OCI-LY1 (cell line): ENCODE measurements around the gene CYGB.

Experiments used
- H2AFZ ChIP-seq: fragments of 200-600 bp; sonication (generic), shearing (Covaris generic); 2 replicates; pipeline ENCODE4 v1.6.0; 2014; ENCODE audit warnings: antibody characterized with exemption, mild to moderate bottlenecking, low read length
- H3F3A ChIP-seq: fragments of 200-600 bp; sonication (generic), shearing (Covaris generic); 2 replicates; pipeline ENCODE4 v1.6.0; 2014; ENCODE audit warnings: mild to moderate bottlenecking, antibody characterized with exemption, low read length, moderate library complexity; ENCODE audit not compliant: insufficient read depth
- H3K27ac ChIP-seq: fragments of 200-600 bp; sonication (generic); 2 replicates; pipeline ENCODE4 v1.5.1; 2014; ENCODE audit warnings: low read length, mixed run types, mild to moderate bottlenecking, low read depth; ENCODE audit not compliant: poor library complexity, severe bottlenecking
- H3K27me3 ChIP-seq: fragments of 200-600 bp; sonication (generic); 2 replicates; pipeline ENCODE4 v1.6.0; 2014; ENCODE audit warnings: antibody characterized with exemption, mild to moderate bottlenecking, low read length, moderate library complexity; ENCODE audit not compliant: insufficient read depth
- H3K36me3 ChIP-seq: fragments of 200-600 bp; sonication (generic); 2 replicates; pipeline ENCODE4 v1.6.1; 2014; ENCODE audit warnings: mild to moderate bottlenecking, antibody characterized with exemption, low read length, moderate library complexity, mixed read lengths; ENCODE audit not compliant: insufficient read depth
- H3K4me1 ChIP-seq: fragments of 200-600 bp; sonication (generic); 2 replicates; pipeline ENCODE4 v1.5.1; 2014; ENCODE audit warnings: mild to moderate bottlenecking, low read length, moderate library complexity; ENCODE audit not compliant: insufficient read depth, severe bottlenecking
- H3K4me2 ChIP-seq: fragments of 200-600 bp; sonication (generic), shearing (Covaris generic); 2 replicates; pipeline ENCODE4 v1.6.1; 2014; ENCODE audit warnings: low read length
- H3K4me3 ChIP-seq: fragments of 200-600 bp; sonication (generic); 2 replicates; pipeline ENCODE4 v1.5.1; 2014; ENCODE audit warnings: low read length, low read depth, mild to moderate bottlenecking, mixed read lengths; ENCODE audit not compliant: poor library complexity, severe bottlenecking
- H3K79me2 ChIP-seq: fragments of 200-600 bp; shearing (Covaris generic); 2 replicates; pipeline ENCODE4 v1.6.1; 2016; ENCODE audit warnings: mixed run types, low read length, mixed read lengths; ENCODE audit not compliant: insufficient read depth
- H3K9ac ChIP-seq: fragments of 200-600 bp; sonication (generic), shearing (Covaris generic); 2 replicates; pipeline ENCODE4 v1.6.1; 2014; ENCODE audit warnings: mild to moderate bottlenecking, low read length, mixed read lengths
- H3K9me2 ChIP-seq: fragments of 200-600 bp; sonication (generic), shearing (Covaris generic); 2 replicates; pipeline ENCODE4 v1.6.1; 2014; ENCODE audit warnings: low read depth, mild to moderate bottlenecking, low read length, mixed read lengths
- H3K9me3 ChIP-seq: fragments of 200-600 bp; shearing (Covaris generic); 2 replicates; pipeline ENCODE4 v1.6.1; 2014; ENCODE audit warnings: low read length, mixed read lengths
- H4K20me1 ChIP-seq: fragments of 200-600 bp; sonication (generic), shearing (Covaris generic); 2 replicates; pipeline ENCODE4 v1.6.0; 2016; ENCODE audit warnings: mild to moderate bottlenecking, low read length; ENCODE audit not compliant: insufficient read depth
- CTCF ChIP-seq: fragments of 200-600 bp; sonication (generic), shearing (Covaris generic); IDR thresholded peaks from 2 replicates; pipeline ENCODE4 v1.5.1; 2017; ENCODE audit warnings: mild to moderate bottlenecking, antibody characterized with exemption, low read length, moderate library complexity, mixed read lengths
- EZH2 ChIP-seq: fragments of 200-600 bp; sonication (generic), shearing (Covaris generic); IDR thresholded peaks from 2 replicates; pipeline ENCODE4 v1.8.0; 2017; ENCODE audit warnings: borderline replicate concordance, mixed run types, mild to moderate bottlenecking, antibody characterized with exemption, low read length, moderate library complexity, mixed read lengths

The CYGB gene

DNA sequence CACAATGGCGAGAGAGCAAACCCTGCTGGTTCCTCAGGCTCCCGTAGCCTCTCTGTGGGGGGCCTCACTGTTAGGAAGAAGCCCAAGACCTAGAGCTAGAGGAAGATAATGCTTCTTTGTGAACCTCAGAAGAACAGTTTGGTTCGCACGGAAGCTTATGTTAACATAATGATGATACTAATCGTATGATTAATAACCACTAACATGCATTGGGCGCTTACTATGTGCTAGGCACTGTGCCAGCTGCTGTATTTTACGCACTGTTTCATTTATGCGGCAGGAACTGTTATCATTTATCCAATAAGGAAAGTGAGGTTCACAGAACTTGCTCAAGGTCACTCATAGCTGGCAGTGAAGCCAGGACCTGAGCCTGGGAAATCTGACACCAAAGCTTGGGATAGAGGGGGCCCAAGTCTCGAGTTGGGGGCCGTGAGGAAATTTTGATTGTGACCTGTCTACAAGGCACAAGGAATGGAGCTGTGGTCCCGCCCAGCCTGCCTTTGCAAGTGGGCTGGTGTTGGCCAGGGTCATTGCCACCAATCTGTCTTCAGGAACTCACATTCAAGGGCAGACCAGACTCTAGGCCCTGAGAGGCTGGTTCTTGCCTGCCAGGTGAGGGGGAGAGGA lies 9.2 kb upstream of the CYGB start:
- no peak overlapping the region for H3K4me2 ChIP-seq
- H3K4me1 ChIP-seq = no peaks in the 10 kb centered on the region
- H3K27me3 ChIP-seq = peaks cover 5% of the 10 kb centered on the region
- H3F3A ChIP-seq = no peaks in the 10 kb centered on the region
- H3K79me2 ChIP-seq = no peaks in the 10 kb centered on the region
- no peak overlapping the region for H3K27ac ChIP-seq
- TF ChIP-seq EZH2 = no peak
- no peak for TF ChIP-seq CTCF
- no peak overlapping the region for H2AFZ ChIP-seq
- no peak overlapping the region for H3K9ac ChIP-seq
- no peaks in the 10 kb centered on the region for H3K36me3 ChIP-seq
- no peaks in the 10 kb centered on the region for H4K20me1 ChIP-seq
- no peaks in the 10 kb centered on the region for H3K9me3 ChIP-seq
- no peak overlapping the region for H3K4me3 ChIP-seq
- no peaks in the 10 kb centered on the region for H3K9me2 ChIP-seq

DNA sequence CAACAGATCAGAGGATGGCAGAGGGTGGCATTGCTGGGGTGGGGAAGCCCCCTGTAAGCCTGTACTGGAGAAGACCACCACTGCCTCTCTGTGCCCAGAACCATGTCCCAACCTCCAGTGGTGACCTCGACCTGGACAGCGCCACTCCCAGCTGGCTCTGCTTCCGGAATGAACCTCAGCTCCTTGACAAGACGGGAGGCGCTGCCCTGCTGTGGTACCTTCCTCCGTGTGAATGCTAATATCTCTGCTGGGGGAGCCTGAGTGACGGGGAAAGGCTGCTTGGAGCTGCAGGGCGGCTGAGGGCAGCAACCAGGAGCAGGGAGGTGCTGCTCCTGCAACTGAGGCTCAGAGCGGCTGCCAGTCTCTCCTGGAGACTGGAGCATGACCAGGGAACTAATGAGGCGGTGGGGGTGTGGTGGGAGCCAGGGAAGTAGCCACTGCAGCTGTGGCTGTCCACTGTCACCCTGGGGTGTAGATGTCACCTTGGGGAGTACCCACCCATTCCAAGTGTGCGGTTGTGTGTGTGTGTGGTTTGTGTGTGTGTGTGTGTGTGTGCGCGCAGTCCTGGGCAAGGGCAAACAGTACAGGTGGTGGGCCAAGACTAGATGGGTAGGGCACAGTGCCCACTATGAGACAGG lies 8.5 kb upstream of the CYGB start:
- H3K79me2 ChIP-seq = no peaks in the 10 kb centered on the region
- H3K27ac ChIP-seq = no peak overlapping the region
- no peaks in the 10 kb centered on the region for H3K4me1 ChIP-seq
- H2AFZ ChIP-seq = no peak overlapping the region
- no peaks in the 10 kb centered on the region for H3K36me3 ChIP-seq
- no peaks in the 10 kb centered on the region for H4K20me1 ChIP-seq
- H3K27me3 ChIP-seq = peaks cover 5% of the 10 kb centered on the region
- no peaks in the 10 kb centered on the region for H3K9me3 ChIP-seq
- no peak for TF ChIP-seq CTCF
- H3F3A ChIP-seq = no peaks in the 10 kb centered on the region
- no peak overlapping the region for H3K4me2 ChIP-seq
- no peak overlapping the region for H3K4me3 ChIP-seq
- no peak overlapping the region for H3K9ac ChIP-seq
- H3K9me2 ChIP-seq = no peaks in the 10 kb centered on the region

DNA sequence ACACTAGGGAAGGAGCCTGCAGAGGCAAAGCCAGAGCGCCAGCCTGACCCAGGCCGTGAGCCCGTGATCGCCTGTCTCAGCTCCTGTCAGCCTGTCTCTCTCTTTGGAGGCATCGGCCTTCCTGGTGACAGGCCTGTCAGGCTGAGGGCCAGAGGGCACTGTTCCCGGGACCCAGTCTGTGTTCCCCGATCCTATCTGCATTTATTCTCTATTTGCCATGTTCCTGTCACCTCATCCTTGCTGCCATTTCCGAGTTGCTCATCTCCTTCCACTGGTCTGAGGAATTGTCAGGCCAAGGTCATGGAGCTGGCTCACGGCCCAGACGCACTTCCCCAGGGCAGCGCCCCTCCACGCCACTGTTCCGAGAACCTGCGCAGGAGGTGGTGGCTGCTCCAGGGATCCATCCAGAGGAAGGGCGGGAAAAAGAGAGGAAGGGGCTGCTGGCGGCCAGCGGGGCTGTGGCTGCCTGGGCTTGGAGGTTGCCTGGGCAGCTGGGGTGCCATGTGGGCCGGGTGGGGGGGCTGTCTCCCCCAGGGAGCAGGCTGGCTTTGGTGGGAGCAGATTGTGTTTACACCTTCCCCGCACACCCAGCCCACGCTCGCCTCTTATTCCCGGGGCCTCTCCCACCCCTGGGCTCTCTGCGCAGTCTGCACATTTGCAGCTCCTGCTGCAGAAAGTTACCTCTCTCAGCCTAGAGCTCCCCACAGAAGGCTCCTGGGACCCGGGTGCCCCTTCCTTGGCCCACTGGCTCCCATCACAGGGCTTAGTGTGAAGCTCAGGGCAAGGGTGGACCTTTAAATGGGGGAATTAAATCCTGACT lies 7.2 kb upstream of the CYGB start:
- H2AFZ ChIP-seq = no peak overlapping the region
- H3K36me3 ChIP-seq = no peaks in the 10 kb centered on the region
- H3K27me3 ChIP-seq = peaks cover 5% of the 10 kb centered on the region
- H3K4me1 ChIP-seq = no peaks in the 10 kb centered on the region
- no peaks in the 10 kb centered on the region for H3K79me2 ChIP-seq
- no peaks in the 10 kb centered on the region for H3K9me3 ChIP-seq
- H4K20me1 ChIP-seq = no peaks in the 10 kb centered on the region
- no peak overlapping the region for H3K4me3 ChIP-seq
- H3K9ac ChIP-seq = no peak overlapping the region
- TF ChIP-seq EZH2 = no peak
- TF ChIP-seq CTCF = no peak
- H3K27ac ChIP-seq = no peak overlapping the region
- H3K9me2 ChIP-seq = no peaks in the 10 kb centered on the region
- H3K4me2 ChIP-seq = no peak overlapping the region
- H3F3A ChIP-seq = no peaks in the 10 kb centered on the region
